HG02884 (cell line): Measurements from ENCODE around the gene IQGAP3.
"Not testable (repeated sequence)": the region's sequence is repeated elsewhere in the genome, so short reads cannot be mapped to it uniquely, and the experiment has no call there.

ENCODE experiments used
- ATAC-seq: cut with Tn5 transposase; IDR thresholded peaks from one replicate; pipeline ENCODE4 v1.9.1; 2021; ENCODE audit warnings: mild to moderate bottlenecking, moderate library complexity; ENCODE audit not compliant: unreplicated experiment

IQGAP3 gene

GRCh38 chr1:156571919-156572662 lies at the start of gene IQGAP3:
Gene IQGAP3 (minus strand): TSS chr1:156572565. CDS start chr1:156572529, 36 bp downstream.
- ATAC-seq, result peak; percentile 60

- no peak for ATAC-seq
Observed at GRCh38 chr1:156619582-156619955, 47.2 kb upstream of the IQGAP3 start.

- ATAC-seq, result no peak
Observed at GRCh38 chr1:156618853-156619581, 46.7 kb upstream of the IQGAP3 start, which contains the start of gene HAPLN2. Gene HAPLN2 (plus strand): TSS chr1:156619415. CDS start chr1:156623491, 4,076 bp downstream.

- no peak for ATAC-seq
Observed at GRCh38 chr1:156616463-156616862, 44.1 kb upstream of the IQGAP3 start.

GRCh38 chr1:156615946-156616345 lies 43.6 kb upstream of the IQGAP3 start:
- ATAC-seq, result no peak

GRCh38 chr1:156612666-156613065 lies 40.3 kb upstream of the IQGAP3 start:
- ATAC-seq, result no peak

GRCh38 chr1:156610072-156610471 lies 37.7 kb upstream of the IQGAP3 start:
- not testable (repeated sequence) for ATAC-seq

- no peak for ATAC-seq
Observed at GRCh38 chr1:156608981-156609380, 36.6 kb upstream of the IQGAP3 start.

- no peak for ATAC-seq
Observed at GRCh38 chr1:156608036-156608674, 35.8 kb upstream of the IQGAP3 start.

GRCh38 chr1:156607344-156607743 lies 35.0 kb upstream of the IQGAP3 start:
- ATAC-seq, result not testable (repeated sequence)

- ATAC-seq, result no peak
Observed at GRCh38 chr1:156602557-156602993, 30.2 kb upstream of the IQGAP3 start.

GRCh38 chr1:156601892-156602291 lies 29.5 kb upstream of the IQGAP3 start:
- no peak for ATAC-seq

- no peak for ATAC-seq
Observed at GRCh38 chr1:156601122-156601830, 28.9 kb upstream of the IQGAP3 start, which contains the start of gene GPATCH4. Gene GPATCH4 (minus strand): TSS chr1:156601479.

- no peak for ATAC-seq
Observed at GRCh38 chr1:156600733-156601121, 28.4 kb upstream of the IQGAP3 start.

GRCh38 chr1:156599811-156600210 lies 27.4 kb upstream of the IQGAP3 start:
- ATAC-seq, result no peak

- no peak for ATAC-seq
Observed at GRCh38 chr1:156598731-156599432, 26.5 kb upstream of the IQGAP3 start.

- ATAC-seq, result no peak
Observed at GRCh38 chr1:156598125-156598524, 25.8 kb upstream of the IQGAP3 start.

GRCh38 chr1:156596426-156596825 lies 24.1 kb upstream of the IQGAP3 start:
- no peak for ATAC-seq

GRCh38 chr1:156595016-156595415 lies 22.7 kb upstream of the IQGAP3 start:
- no peak for ATAC-seq

GRCh38 chr1:156594190-156594589 lies 21.8 kb upstream of the IQGAP3 start:
- no peak for ATAC-seq
